Astrocyte (in vitro differentiated cells and primary cell): Measurements from ENCODE around the gene TRAF7.

Experiments used
- CTCF ChIP-seq: IDR thresholded peaks from 2 replicates; pipeline ENCODE4 v1.5.1; 2011; ENCODE audit warnings: low read depth, mild to moderate bottlenecking, inconsistent platforms, low read length, moderate library complexity; ENCODE audit not compliant: insufficient read depth
- EZH2 ChIP-seq: IDR thresholded peaks from 2 replicates; pipeline ENCODE4 v1.6.1; 2012; ENCODE audit warnings: mild to moderate bottlenecking, low read length, inconsistent platforms; ENCODE audit not compliant: insufficient read depth

- no peak for TF ChIP-seq EZH2
- no peak for TF ChIP-seq CTCF
Measured at GRCh38 chr16:2186505-2186904, 30.9 kb downstream of the TRAF7 start.
